GM21717 (cell line): ENCODE measurements around the gene OR52B2.
"Not testable (repeated sequence)": the region's sequence is repeated elsewhere in the genome, so short reads cannot be mapped to it uniquely, and the experiment has no call there.

Experiments used
- ATAC-seq: cut with Tn5 transposase; IDR thresholded peaks from one replicate; pipeline ENCODE4 v1.9.1; 2021; ENCODE audit warnings: mild to moderate bottlenecking, moderate library complexity; ENCODE audit not compliant: unreplicated experiment

The OR52B2 gene

DNA sequence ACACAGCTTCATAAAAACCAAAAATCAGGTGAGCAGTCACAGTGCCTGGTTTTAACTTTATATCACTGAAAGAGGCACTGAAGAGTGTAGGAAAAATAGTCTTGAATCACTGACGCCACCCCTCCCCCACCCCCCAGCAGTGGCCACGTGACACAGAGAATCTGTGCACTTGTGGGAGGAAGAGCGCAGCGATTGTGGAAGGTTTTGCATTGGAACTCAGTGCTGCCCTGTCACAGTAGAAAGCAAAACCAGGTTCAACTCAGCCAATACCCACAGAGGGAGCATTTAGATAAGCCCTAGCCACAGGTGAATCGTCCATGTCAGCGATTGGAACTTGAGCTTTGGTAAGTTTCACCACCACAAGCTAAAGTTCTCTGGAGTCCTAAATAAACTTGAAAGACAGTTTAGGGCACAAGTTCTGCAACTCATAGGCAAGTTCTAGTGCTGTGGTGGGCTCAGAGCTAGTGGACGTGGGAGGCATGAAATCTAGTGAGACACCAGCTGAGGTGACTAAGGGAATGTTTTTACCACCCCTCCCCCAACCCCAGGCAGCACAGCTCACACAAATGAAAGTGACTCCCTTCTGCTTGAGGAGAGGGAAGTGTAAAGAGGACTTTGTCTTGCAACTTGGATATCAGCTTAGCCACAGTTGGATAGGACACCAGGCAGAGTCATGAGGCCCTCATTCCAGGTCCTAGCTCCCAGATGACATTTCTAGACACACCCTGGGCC, 13.3 kb downstream of the OR52B2 start:
- no peak for ATAC-seq

DNA sequence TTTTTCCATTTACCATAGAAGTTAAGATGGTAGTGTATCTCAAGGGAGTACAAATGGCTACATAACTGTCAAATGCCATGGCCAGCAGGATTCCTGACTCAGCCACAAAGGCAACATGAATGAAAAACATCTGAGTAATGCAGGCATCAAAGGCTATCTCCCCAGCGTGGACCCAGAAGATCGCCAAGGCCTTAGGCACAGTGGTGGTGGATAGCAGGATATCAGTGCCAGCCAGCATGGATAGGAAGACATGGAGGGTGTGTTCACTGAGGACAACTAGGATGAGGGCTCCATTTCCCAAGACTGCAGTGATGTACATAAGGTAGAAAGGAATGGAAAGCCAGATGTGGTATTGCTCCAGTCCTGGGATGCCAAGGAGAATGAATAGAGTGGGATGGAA, 18.0 kb downstream of the OR52B2 start:
- no peak for ATAC-seq

DNA sequence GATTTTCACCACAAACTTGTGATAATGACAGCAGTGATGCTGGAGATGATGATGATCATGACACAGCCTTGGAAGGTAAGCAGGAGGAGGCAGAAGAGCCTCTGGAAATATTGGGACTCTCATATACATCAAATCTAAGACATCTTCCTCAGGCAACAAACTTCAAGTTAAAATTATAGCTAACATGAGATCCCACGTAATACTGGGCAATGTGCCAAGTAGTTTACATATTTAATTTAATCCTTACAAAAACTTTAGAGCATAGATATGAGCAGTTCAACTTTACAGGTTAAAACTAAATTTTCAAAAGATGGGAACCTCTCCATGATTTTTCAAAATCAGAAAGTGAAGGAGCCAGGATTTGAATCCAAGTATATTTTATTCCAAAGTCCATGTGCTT, 19.0 kb downstream of the OR52B2 start:
- no peak for ATAC-seq

DNA sequence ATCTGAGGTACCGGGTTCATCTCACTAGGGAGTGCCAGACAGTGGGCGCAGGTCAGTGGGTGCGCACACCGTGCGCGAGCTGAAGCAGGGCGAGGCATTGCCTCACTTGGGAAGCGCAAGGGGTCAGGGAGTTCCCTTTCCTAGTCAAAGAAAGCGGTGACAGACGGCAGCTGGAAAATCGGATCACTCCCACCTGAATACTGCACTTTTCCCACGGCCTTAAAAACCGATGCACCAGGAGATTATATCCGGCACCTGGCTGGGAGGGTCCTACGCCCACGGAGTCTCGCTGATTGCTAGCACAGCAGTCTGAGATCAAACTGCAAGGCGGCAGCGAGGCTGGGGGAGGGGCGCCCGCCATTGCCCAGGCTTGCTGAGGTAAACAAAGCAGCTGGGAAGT, 26.4 kb downstream of the OR52B2 start:
- ATAC-seq = not testable (repeated sequence)

DNA sequence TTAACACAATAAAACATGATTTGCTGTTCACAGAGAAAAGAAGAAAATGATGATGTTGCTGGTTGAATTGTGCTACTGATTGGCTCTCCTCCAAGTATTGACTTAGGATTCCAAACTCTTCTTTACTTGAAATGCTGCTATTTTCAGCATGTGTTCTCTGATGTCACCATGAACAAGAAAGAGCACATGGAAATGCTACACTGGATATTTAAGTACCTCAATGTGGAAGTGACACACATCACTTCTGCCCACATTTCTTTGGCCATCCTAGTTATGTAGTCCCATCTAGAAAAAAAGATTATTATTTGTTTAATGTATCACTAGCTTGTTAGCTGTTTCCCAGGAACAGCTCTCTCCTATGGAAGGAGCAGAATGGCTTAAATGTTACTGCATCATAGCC, 27.2 kb downstream of the OR52B2 start:
- no peak for ATAC-seq

DNA sequence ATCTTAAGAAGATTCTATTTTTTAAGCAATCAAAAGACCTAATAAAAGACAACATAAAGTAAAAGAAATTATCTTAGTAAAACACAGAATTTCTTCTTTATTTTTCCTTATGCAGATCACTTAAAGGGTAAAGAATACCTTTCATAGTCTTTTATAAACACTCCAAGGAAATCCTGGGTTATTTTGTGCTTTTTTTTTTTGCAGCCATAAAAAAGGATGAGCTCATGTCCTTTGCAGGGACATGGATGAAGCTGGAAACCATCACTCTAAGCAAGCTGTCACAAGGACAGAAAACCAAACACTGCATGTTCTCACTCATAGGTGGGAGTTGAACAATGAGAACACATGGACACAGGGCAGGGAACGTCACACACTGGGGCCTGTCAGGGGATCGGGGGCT, 34.2 kb downstream of the OR52B2 start:
- not testable (repeated sequence) for ATAC-seq

DNA sequence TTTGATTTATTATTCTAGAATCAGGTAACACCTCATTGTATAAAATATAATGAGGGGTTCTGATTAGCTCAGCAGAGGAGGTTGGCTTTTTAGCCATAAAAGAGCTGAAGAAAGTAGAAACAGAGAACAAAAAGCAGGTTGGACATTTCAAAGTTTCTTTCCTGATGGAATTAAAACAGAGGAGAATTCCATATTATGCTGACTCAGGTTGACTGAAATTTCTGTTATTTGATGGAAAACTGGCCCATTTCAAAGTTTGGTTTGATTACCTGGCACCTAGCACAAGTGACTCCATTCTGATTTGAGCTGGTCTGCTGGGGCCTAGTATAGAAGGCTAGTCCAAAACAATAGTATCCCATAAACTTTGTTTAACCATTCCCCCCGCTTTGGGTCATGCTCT, 37.7 kb downstream of the OR52B2 start:
- no peak for ATAC-seq

DNA sequence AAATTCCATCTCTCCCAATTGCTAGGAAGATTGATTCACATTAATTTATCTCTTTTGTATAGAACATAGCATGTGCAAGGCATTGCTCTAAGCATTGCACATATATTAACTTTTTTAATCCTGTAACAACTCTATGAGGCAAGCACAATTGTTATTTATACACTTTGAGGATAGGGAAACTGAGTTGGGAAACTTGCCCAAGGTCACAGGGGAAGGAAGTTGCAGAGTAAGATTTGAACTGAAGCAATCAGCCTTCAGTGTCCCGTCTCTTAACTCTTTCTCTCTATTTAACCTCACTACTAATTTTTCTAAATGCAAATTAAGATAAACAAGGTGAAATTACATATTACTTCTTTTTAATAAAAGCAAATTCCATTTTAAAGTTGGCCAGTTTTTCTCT, 40.5 kb downstream of the OR52B2 start:
- ATAC-seq = no peak

DNA sequence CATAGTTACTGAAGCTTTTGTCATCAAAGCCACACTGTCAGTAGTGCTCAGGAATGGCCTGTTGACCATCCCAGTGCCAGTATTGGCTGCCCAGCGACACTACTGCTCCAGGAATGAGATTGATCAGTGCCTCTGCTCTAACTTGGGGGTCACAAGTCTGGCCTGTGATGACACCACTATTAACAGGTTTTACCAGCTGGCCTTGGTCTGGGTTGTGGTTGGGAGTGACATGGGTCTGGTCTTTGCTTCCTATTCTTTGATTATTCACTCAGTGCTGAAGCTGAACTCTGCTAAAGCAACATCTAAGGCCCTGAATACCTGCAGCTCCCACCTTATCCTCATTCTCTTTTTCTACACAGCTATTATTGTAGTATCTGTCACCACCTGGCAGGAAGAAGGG, 41.1 kb downstream of the OR52B2 start:
- no peak for ATAC-seq

DNA sequence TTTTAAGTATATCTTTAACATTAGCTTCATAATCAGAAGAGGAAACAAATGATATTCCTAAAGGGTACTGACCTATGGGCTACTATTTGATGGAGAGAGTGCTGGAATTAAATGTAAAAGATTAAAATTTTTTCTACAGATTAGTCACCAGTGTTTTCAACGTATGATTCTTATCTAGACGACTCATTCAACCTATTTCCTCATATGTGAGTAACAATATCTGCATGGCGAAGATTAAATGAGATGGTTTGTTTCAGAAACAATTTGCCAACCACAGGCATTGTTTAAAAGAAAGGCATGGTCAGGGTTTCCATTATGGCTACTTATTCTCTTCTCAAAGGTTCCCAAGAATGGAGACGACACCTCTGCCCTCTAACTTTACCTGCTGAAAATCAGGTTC, 42.2 kb downstream of the OR52B2 start:
- no peak for ATAC-seq

DNA sequence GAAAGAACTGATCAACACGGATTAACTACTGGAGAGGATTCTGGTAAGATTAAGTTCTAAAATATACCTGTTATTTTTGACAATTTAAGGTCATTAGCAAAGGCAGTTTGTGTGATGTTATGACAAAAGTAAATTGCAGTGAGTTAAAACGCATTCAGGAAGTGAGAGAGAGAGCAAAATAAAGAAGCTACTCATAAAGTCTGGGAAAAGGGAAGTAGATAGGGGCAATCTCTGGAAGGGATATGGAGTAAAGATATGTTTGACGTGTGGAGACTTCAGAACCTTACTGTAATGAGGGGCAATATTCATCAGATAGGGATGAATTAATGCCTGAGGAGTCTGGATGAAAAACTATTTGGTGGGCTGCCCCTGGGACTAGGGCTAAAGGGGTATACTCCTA, 45.9 kb downstream of the OR52B2 start:
- ATAC-seq = no peak
